ENCODE measurements around the gene NALF2.

DNA sequence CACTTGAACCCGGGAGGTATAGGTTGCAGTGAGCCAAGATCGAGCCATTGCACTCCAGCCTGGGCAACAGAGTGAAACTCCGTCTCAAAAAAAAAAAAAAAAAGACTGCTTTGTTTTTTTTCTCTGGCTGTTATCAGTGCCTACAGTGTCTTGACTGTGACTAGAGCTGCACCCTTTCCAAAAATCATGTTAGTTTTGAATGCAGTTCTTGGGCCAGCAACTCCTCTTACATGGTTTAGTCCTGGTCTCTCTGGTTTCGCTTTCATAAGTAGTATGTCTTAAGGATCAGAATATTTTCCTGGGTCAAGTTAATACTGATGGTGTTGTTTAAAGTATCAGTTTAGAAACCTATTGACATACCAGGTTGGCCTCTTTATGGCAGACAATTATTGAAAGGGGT is 34.2 kb upstream of the NALF2 start:
- TF ChIP-seq, protein P1, sequence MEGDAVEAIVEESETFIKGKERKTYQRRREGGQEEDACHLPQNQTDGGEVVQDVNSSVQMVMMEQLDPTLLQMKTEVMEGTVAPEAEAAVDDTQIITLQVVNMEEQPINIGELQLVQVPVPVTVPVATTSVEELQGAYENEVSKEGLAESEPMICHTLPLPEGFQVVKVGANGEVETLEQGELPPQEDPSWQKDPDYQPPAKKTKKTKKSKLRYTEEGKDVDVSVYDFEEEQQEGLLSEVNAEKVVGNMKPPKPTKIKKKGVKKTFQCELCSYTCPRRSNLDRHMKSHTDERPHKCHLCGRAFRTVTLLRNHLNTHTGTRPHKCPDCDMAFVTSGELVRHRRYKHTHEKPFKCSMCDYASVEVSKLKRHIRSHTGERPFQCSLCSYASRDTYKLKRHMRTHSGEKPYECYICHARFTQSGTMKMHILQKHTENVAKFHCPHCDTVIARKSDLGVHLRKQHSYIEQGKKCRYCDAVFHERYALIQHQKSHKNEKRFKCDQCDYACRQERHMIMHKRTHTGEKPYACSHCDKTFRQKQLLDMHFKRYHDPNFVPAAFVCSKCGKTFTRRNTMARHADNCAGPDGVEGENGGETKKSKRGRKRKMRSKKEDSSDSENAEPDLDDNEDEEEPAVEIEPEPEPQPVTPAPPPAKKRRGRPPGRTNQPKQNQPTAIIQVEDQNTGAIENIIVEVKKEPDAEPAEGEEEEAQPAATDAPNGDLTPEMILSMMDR (IDR thresholded peaks at IDR 0.05 in 4 of 5, conservative IDR thresholded peaks at IDR 0.05 in 1 of 5), result no peak
- no peak for TF ChIP-seq POLR2A (IDR thresholded peaks at IDR 0.05)
